GM12891 (cell line): ENCODE data around the gene NENF.

ENCODE experiments used
- POLR2A ChIP-seq: IDR thresholded peaks from 2 replicates; pipeline ENCODE4 v1.6.1; 2011; ENCODE audit warnings: low read depth, low read length, control low read depth
- POLR2AphosphoS5 ChIP-seq: IDR thresholded peaks from 2 replicates; pipeline ENCODE4 v1.6.1; 2011; ENCODE audit warnings: low read depth, low read length, control low read depth

- TF ChIP-seq POLR2A (no peak), POLR2AphosphoS5 (no peak)
Measured at GRCh38 chr1:212410231-212410820, 22.4 kb upstream of the NENF start.
